Measurements from ENCODE around the gene ATG4C. TPM values are rescaled to one million over a fixed set of nuclear protein-coding genes. Genes with fewer than 3 reads are reported as not detected.
"Not testable (repeated sequence)": the region's sequence is repeated elsewhere in the genome, so short reads cannot be mapped to it uniquely, and the experiment has no call there.

Gene ATG4C
- total RNA-seq, 1 experiment from 2014 or later: 19.0 TPM

DNA sequence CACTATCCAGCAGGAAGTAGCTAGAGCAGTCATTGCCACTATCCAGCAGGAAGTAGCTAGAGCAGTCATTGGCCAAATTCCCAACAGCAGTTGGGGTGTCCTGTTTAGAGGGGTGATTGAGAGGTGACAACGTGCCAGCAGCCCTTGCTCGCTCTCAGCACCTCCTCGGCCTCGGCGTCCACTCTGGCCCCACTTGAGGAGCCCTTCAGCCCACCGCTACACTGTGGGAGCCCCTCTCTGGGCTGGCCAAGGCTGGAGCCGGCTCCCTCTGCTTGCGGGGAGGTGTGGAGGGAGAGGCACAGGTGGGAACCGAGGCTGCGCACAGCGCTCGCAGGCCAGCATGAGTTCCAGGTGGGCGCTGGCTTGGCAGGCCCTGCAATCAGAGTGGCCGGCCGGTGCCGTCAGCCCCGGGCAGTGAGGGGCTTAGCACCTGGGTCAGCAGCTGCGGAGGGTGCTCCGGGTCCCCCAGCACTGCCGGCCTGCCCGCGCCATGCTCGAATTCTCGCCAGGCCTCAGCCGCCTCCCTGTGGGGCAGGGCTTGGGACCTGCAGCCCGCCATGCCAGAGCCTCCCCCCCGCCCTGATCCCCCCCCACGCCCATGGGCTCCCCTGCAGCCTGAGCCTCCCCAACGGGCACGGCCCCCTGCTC lies 22.6 kb upstream of the ATG4C start:
- H3K36me3 ChIP-seq (replicated peaks; ENCODE audit: control insufficient read depth, insufficient read depth, low read length); DNase-seq; H3K27me3 ChIP-seq (ENCODE audit: control insufficient read depth, insufficient read depth, low read length); H3K4me3 ChIP-seq (ENCODE audit: insufficient read depth, low read depth, low read length): not testable (repeated sequence)

DNA sequence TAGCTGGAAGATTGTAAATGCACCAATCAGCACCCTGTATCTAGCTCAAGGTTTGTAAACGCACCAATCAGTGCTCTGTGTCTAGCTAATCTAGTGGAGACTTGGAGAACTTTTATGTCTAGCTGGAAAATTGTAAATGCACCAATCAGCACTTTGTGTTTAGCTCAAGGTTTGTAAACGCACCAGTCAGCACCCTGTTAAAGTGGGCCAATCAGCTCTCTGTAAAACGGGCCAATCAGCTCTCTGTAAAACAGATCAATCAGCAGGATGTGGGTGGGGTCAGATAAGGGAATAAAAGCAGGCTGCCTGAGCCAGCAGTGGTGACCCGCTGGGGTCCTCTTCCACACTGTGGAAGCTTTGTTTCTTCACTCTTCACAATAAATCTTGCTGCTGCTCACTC lies 21.9 kb upstream of the ATG4C start:
- not testable (repeated sequence) for H3K27me3 ChIP-seq (ENCODE audit: control insufficient read depth, insufficient read depth, low read length); H3K36me3 ChIP-seq (replicated peaks; ENCODE audit: control insufficient read depth, insufficient read depth, low read length); DNase-seq; H3K4me3 ChIP-seq (ENCODE audit: insufficient read depth, low read depth, low read length)

DNA sequence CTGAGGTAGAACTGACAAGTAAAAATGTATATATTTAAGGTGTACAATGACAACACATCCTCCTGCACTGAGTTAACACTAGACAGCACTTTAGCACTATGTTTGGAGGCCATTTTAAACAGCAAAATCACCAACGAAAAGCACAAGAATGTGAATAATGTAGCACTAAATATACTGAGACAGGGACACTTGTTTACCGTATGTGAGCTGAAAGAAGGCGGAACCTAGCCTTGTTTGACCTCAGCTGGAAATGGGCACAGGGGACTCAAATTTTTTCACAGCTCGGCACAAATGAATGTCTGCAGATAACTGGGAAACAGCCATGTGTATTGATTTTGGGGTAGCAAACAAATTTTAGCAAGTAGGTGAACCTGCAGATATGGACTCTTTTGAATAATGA lies 18.0 kb upstream of the ATG4C start:
- no peaks in the 10 kb centered on the region for H3K36me3 ChIP-seq (replicated peaks; ENCODE audit: control insufficient read depth, insufficient read depth, low read length)
- DNase-seq: no peak
- H3K4me3 ChIP-seq (ENCODE audit: insufficient read depth, low read depth, low read length): no peak overlapping the region
- no peaks in the 10 kb centered on the region for H3K27me3 ChIP-seq (ENCODE audit: control insufficient read depth, insufficient read depth, low read length)

DNA sequence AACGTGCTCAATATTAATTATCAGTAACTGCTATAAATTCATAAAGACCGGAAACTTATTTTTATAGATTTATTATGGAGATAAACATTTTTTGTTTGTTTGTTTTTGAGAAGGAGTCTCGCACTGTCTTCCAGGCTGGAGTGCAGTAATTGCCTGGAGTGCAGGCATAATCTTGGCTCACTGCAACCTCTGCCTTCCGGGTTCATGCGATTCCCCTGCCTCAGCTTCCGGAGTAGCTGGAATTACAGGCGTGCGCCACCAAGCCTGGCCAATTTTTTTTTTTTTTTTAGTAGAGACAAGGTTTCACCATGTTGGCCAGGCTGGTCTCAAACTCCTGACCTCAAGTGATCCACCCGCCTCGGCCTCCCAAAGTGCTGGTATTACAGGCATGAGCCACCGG lies 15.4 kb upstream of the ATG4C start:
- not testable (repeated sequence) for DNase-seq; H3K36me3 ChIP-seq (replicated peaks; ENCODE audit: control insufficient read depth, insufficient read depth, low read length); H3K4me3 ChIP-seq (ENCODE audit: insufficient read depth, low read depth, low read length); H3K27me3 ChIP-seq (ENCODE audit: control insufficient read depth, insufficient read depth, low read length)

DNA sequence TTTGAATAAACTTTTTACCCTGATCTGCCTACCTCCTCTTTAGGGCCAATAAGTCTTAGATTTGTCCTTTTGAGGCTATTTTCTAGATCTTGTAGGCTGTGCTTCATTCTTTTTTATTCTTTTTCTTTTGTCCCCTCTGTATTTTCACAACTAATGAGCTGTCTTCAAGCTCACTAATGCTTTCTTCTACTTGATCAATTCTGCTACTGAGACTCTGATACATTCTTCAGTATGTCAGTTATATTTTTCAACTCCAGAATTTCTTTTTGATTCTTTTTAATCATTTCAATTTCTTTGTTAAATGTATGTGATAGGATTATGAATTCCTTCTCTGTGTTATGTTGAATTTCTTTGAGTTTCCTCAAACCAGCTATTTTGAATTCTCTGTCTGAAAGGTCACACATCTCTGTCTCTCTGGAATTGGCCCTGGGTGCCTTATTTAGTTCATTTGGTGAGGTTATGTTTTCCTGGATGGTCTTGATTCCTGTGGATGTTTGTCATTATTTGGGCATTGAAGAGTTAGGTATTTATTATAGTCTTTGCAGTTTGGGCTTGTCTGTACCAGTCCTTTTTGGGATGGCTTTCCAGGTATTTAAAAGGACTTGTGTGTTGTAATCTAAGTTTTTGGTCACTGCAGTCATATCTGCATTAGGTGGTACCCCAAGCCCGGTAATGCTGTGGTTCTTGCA lies 11.2 kb upstream of the ATG4C start:
- no peaks in the 10 kb centered on the region; the same call in 1 of the 2 replicates for H3K27me3 ChIP-seq (ENCODE audit: control insufficient read depth, insufficient read depth, low read length)
- no peak overlapping the region for H3K4me3 ChIP-seq (ENCODE audit: insufficient read depth, low read depth, low read length)
- H3K36me3 ChIP-seq (replicated peaks; ENCODE audit: control insufficient read depth, insufficient read depth, low read length): no peaks in the 10 kb centered on the region
- no peak for DNase-seq

DNA sequence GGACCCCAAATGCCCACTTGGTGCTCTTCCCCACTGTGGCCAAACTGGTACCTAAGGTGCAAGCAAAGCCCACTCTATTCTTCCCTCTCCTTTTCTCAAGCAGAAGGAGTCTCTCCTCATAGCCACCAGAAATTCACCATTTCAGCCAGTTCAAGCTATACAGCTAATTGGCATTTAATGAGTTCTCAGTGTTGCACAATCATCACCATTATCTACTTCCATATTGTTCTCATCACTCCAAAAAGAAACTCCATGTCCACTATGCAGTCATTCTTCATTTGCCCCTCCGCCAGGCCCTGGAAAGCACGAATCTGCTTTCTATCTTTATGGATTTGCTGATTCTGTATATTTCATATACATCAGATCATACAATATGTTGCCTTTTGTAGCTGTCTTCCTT lies 9.9 kb upstream of the ATG4C start:
- DNase-seq: no peak
- Histone ChIP-seq H3K27me3 (ENCODE audit: control insufficient read depth, insufficient read depth, low read length) (no peaks in the 10 kb centered on the region; the same call in 1 of the 2 replicates), H3K4me3 (ENCODE audit: insufficient read depth, low read depth, low read length) (no peak overlapping the region)

DNA sequence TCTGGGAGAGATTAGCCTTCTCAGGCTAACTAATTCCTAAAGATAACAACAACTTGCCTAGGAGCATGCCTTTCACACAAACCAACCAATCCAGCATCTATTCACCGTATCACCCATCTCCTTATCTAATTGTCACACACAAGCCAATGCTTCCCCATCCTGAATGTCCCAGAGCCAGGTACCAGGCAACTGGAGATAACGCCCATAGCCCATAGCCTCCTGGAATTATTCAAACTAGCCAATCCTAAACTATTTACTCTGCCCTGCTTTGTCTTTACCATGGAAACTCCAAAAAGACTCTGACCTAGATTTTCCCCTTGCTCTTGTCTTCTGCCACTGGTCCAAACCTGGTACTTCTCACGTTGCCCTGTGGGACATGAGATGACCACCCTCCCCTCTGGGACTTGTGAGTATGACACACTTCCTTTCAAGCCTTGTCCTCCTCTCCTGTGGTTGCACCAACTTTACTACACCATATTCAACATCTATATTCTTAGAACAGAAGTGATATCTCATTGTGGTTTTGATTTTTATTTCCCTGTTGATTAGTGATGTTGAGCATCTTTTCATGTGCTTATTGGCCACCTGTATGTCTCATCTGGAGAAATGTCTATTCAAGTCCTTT lies 8.8 kb upstream of the ATG4C start:
- no peak for DNase-seq

More for the DNA sequence above, 9.9 kb upstream of the ATG4C start:
- no peaks in the 10 kb centered on the region for H3K36me3 ChIP-seq (replicated peaks; ENCODE audit: control insufficient read depth, insufficient read depth, low read length)

DNA sequence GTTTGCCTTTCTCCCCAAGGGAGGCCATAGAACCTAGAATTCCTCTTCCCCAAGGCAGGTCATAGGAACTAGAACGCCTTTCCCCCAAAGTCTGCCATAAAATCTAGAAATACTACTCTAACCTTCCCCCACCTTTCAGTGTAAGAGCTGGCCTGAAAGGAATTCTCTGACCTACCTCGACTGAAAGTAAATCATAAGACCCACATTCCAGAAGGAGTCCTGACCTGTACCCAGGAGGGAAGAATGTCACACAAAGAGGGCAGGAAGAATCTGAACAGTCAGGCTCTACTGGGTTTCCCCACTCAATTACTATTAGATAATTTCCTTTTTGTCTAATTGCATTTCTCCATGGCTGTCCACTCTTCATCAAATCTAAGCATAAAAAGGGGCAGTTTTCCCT lies 5.7 kb upstream of the ATG4C start:
- Histone ChIP-seq H3K27me3 (ENCODE audit: control insufficient read depth, insufficient read depth, low read length) (no peaks in the 10 kb centered on the region; the same call in 1 of the 2 replicates), H3K36me3 (replicated peaks; ENCODE audit: control insufficient read depth, insufficient read depth, low read length) (no peaks in the 10 kb centered on the region), H3K4me3 (ENCODE audit: insufficient read depth, low read depth, low read length) (no peak overlapping the region)
- peak; percentile 32 for DNase-seq

More for the DNA sequence above, 8.8 kb upstream of the ATG4C start:
- H3K27me3 ChIP-seq (ENCODE audit: control insufficient read depth, insufficient read depth, low read length): no peaks in the 10 kb centered on the region; the same call in 1 of the 2 replicates
- H3K36me3 ChIP-seq (replicated peaks; ENCODE audit: control insufficient read depth, insufficient read depth, low read length): no peaks in the 10 kb centered on the region
- H3K4me3 ChIP-seq (ENCODE audit: insufficient read depth, low read depth, low read length): no peak overlapping the region

DNA sequence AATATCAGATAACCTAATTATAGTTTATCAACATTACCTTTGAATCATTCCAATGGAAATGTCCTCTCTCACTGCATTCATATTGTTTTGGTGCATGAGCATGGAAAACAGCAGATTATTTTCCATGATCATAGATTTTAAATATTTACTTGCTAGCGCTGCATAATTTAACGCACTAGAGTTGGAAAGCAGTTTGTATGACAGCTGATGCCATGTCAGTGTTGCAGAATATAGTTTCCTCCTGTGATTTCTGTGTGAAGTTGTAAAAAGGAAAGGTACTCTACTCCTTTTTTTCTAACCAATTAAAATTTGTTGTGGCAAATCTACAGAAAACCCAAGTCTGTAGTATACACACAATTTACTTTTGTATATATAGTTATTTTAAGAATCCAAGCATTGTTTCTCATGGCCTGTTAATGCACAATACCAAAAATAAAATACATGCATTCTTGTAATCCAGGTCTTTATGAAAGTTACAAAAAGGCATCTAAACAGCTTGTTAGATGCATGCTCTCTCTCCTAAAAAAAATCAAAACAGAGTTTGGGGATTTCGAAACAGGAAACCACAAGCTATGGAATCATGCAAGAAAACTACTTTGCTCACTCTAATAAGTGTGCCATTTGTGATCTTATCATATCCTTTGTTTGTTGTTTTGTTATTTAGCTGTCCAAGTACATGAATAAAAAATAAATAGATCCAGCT lies 1.9 kb upstream of the ATG4C start:
- no peak for DNase-seq
- H3K4me3 ChIP-seq (ENCODE audit: insufficient read depth, low read depth, low read length): no peak overlapping the region
- no peaks in the 10 kb centered on the region for H3K36me3 ChIP-seq (replicated peaks; ENCODE audit: control insufficient read depth, insufficient read depth, low read length)
- no peaks in the 10 kb centered on the region; the same call in 1 of the 2 replicates for H3K27me3 ChIP-seq (ENCODE audit: control insufficient read depth, insufficient read depth, low read length)

DNA sequence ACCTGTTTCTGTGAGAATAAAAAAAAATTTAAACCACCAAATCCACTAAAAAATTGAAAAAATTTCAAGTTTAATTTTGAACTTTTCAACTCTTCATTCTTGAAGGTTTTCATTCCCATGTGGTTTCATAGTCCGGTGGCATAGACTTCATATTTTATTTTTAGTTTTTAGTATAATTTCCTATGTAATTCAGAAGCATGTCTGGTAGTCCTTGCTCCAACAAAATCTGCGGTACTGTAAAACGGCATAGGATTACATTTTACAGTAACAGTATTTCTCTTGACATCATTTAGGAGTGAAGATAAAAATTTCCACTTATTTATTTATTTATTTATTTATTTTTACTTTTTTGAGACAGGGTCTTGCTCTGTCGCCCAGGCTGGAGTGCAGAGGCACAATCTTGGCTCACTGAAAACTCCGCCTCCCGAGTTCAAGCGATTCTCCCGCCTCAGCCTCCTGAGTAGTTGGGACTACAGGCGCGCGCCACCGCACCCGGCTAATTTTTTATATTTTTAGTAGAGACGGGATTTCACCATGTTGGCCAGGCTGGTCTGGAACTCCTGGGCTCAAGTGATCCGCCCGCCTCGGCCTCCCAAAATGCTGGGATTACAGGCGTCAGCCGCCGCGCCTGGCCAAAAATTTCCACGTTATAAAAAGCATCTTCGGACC lies 1.3 kb upstream of the ATG4C start:
- not testable (repeated sequence) for H3K36me3 ChIP-seq (replicated peaks; ENCODE audit: control insufficient read depth, insufficient read depth, low read length); H3K4me3 ChIP-seq (ENCODE audit: insufficient read depth, low read depth, low read length); H3K27me3 ChIP-seq (ENCODE audit: control insufficient read depth, insufficient read depth, low read length); DNase-seq

DNA sequence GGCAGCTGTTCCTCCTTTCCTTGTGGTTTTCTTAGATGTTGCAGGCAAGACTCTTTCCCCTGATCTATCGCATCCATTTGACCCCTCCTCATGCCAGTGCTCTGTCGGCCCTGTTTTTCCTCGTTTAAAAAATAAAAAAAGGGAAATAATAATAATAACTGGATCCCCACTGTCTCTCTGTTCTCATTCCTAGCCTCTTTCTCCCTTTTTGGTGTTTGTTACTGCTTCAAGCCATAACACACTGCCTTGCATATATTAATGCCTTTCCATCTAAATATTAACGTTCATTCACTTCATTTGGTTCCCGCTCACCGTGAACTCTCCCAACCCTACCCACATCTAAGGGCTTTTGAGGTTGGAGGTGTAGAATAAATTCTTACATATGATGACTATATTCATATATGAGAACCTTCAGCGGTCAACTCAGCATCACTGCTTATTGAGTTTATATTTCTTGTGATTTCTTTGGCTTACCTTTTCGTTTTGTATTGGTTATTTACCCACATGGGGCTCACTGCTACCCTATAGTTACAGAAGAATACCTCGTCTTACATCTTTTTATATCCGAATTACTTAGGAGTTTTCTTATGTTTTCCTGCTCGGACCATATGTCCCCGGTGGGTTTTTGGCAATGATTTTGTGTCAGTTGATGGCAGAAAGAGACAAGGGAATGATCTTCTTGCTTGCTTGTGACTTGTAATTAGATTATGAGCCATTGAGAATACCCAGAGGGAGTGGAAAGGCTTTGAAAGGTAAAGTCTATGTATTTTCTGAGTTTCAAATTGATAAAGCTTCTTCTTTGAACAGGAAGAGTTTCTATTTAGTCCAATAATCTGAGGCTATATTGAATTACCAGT lies 805 bp downstream of the ATG4C start:
- DNase-seq: no peak
- no peaks in the 10 kb centered on the region for H3K27me3 ChIP-seq (ENCODE audit: control insufficient read depth, insufficient read depth, low read length)
- H3K36me3 ChIP-seq (replicated peaks; ENCODE audit: control insufficient read depth, insufficient read depth, low read length): no peaks in the 10 kb centered on the region
- H3K4me3 ChIP-seq (ENCODE audit: insufficient read depth, low read depth, low read length): peak overlapping the region; percentile 67

DNA sequence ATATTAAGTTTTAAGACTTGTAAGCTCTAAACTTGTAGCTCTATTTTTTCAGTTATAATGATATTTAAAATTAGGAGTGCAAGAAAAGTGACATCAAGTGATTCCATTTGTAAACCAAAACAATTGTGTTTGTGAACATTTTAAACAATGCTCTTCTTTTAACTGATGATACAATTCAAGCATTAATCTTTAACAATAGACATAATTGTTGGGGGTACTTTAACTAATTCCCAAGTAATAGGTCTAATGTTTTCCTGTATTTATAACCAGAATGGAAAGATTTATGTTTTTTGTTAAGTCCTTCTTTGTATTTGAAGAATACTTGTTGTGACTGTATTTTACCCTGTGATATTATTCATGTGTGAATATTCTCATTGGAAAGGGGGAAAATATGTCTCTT lies 6.8 kb downstream of the ATG4C start:
- Histone ChIP-seq H3K27me3 (ENCODE audit: control insufficient read depth, insufficient read depth, low read length) (no peaks in the 10 kb centered on the region), H3K4me3 (ENCODE audit: insufficient read depth, low read depth, low read length) (no peak overlapping the region), H3K36me3 (replicated peaks; ENCODE audit: control insufficient read depth, insufficient read depth, low read length) (no peaks in the 10 kb centered on the region)
- no peak for DNase-seq

DNA sequence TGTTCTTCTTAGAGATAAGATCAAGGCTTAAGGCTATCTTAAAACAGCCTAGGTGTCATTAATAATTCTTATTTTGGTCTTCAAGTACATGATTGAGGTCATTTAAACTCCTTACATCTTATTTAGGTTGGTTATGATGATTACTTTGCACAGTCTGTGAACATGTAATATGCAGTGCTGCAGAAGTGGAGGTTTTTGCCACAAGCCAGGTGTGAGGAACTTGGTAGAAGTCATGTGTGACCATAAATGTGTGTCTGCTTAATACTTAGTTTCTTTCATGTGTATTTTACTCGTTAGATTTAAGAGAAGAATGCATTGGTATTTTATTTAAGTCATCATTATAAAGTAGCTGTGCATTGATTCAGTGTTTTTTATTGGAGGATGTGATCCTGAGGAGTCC lies 10.1 kb downstream of the ATG4C start:
- no peak overlapping the region for H3K4me3 ChIP-seq (ENCODE audit: insufficient read depth, low read depth, low read length)
- no peaks in the 10 kb centered on the region for H3K27me3 ChIP-seq (ENCODE audit: control insufficient read depth, insufficient read depth, low read length)
- H3K36me3 ChIP-seq (replicated peaks; ENCODE audit: control insufficient read depth, insufficient read depth, low read length): no peaks in the 10 kb centered on the region
- DNase-seq: no peak

Data from H7 (cell line).